Lower lobe of right lung (tissue), 2 donors: ENCODE measurements around the gene ANKS4B. TPM values are rescaled to one million over a fixed set of nuclear protein-coding genes. Genes with fewer than 3 reads are reported as not detected.

Experiments used
- ATAC-seq, 2 donors: fragments of 200-7000 bp; cut with Tn5 transposase; one replicate each; pipeline ENCODE4 v1.9.1; 2020 to 2022; ENCODE audit warnings: mild to moderate bottlenecking in 2 of 2, moderate library complexity in 2 of 2
- DNase-seq: peaks from one replicate; pipeline ENCODE4 v3.0.0-alpha.2; 2020
- H3K27ac ChIP-seq: fragments of 200-600 bp; one replicate; pipeline ENCODE4 v1.8.0; 2022
- H3K27me3 ChIP-seq: fragments of 200-600 bp; one replicate; pipeline ENCODE4 v1.8.0; 2022; ENCODE audit warnings: low read depth
- H3K36me3 ChIP-seq: fragments of 200-600 bp; one replicate; pipeline ENCODE4 v1.8.0; 2022; ENCODE audit warnings: mild to moderate bottlenecking
- H3K4me1 ChIP-seq: fragments of 200-600 bp; one replicate; pipeline ENCODE4 v1.8.0; 2022
- H3K4me3 ChIP-seq: fragments of 200-600 bp; one replicate; pipeline ENCODE4 v1.8.0; 2022; ENCODE audit warnings: mild to moderate bottlenecking
- H3K9me3 ChIP-seq: fragments of 200-600 bp; one replicate; pipeline ENCODE4 v1.8.0; 2022
- intact Hi-C: fragments of 100-400 bp; cut with DNase I; formaldehyde crosslinking; loops from one replicate; pipeline ENCODE4 v1.11.0; 2022
- total RNA-seq: library from RNA; stranded (reverse); fragmentation: NEBNext Ultra II Directional; extraction: Animal tissue kit (Norgen Biotek cat#: 25700); gene quantifications from one replicate; pipeline ENCODE4 v1.2.1, GENCODE V29; 2021
- TF ChIP-seq, protein P1 (sequence below): fragments of 200-600 bp; IDR thresholded peaks from one replicate; pipeline ENCODE4 v1.8.0; 2022; ENCODE audit warnings: antibody characterized with exemption, mild to moderate bottlenecking
- donor health status: DM: no; HTN: yes; CAD: no; lungs with severe emphysema.

The ANKS4B gene
- total RNA-seq, 1 donor from 2014 or later: not detected

DNA sequence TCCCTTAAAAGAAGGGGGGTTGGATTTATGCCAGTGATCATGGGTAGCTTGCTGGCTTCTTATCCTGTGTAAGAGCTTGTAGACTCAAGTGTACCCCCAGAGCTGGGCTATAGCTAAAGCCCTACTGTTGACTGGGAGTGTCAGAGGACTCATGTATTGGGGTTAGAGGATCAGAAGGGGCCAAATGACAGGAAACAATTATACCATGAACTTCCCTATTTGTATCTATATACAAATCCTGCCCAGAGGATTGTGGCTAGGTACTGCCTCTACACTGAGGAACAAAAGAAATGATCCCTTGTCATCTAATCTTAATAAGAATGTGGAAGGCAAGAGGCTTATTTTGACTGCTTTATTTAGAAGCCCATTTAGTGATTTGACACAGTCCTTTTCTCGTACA, 36.4 kb upstream of the ANKS4B start:
- Histone ChIP-seq H3K27me3 (no peaks in the 10 kb centered on the region), H3K27ac (no peak overlapping the region), H3K9me3 (no peaks in the 10 kb centered on the region), H3K36me3 (no peaks in the 10 kb centered on the region), H3K4me3 (no peak overlapping the region), H3K4me1 (no peaks in the 10 kb centered on the region)
- DNase-seq (no peak), ATAC-seq (no peak)
- intact Hi-C loops: no loop called here
- TF ChIP-seq, protein P1, sequence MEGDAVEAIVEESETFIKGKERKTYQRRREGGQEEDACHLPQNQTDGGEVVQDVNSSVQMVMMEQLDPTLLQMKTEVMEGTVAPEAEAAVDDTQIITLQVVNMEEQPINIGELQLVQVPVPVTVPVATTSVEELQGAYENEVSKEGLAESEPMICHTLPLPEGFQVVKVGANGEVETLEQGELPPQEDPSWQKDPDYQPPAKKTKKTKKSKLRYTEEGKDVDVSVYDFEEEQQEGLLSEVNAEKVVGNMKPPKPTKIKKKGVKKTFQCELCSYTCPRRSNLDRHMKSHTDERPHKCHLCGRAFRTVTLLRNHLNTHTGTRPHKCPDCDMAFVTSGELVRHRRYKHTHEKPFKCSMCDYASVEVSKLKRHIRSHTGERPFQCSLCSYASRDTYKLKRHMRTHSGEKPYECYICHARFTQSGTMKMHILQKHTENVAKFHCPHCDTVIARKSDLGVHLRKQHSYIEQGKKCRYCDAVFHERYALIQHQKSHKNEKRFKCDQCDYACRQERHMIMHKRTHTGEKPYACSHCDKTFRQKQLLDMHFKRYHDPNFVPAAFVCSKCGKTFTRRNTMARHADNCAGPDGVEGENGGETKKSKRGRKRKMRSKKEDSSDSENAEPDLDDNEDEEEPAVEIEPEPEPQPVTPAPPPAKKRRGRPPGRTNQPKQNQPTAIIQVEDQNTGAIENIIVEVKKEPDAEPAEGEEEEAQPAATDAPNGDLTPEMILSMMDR: no peak

DNA sequence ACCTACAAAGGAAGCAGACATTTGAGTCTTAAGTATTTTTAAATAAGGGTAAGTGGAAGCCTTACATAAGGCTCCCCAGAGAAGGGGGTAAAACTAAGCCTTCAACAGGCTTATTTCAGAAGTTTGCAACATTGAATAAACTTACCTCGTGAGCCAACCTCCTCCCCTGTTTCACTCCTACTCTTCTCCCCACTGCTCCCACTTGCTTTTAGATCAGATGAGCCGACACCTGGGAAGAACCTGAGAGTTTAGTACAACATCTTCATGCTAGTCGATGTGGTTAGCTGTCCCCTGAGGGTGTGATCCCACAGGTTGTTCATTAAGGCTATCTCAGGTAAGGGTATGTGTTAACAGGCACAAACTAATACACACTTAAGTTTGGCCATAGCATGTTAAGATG, 35.9 kb upstream of the ANKS4B start:
- Histone ChIP-seq H3K36me3 (no peaks in the 10 kb centered on the region), H3K9me3 (no peaks in the 10 kb centered on the region), H3K27ac (no peak overlapping the region), H3K4me3 (no peak overlapping the region), H3K27me3 (no peaks in the 10 kb centered on the region), H3K4me1 (no peaks in the 10 kb centered on the region)
- ATAC-seq (no peak), DNase-seq (no peak)
- intact Hi-C loops: no loop called here
- TF ChIP-seq, protein P1: no peak

DNA sequence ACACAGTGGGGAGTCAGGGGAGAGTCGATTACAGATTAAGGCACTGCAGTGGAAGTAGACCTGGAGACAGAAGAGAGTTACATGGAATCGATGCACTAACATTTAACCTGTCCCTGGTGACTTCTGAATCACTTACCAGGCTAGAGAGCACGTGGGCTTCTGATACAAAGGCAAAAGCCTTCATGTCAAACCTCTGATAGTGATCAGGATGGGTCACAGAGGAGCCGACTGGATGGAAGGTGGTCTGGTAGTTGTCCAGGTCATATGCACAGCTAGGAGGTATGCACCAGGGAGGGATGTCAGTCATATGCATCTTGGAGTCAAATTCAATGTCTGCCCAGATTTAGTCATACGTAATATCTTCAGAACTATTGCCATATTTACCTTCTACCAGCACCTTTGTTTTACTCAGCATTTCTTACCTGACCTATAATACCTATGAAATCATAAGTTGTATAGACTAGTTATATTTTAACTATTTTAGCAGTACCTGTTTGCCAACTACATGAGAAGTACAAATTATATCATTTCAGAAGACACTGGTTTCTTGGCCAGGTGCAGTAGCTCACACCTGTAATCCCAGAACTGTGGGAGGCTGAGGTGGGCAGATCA, 33.8 kb upstream of the ANKS4B start:
- DNase-seq: no peak
- H3K27ac ChIP-seq: no peak overlapping the region
- H3K9me3 ChIP-seq: no peaks in the 10 kb centered on the region
- no peaks in the 10 kb centered on the region for H3K4me1 ChIP-seq
- TF ChIP-seq, protein P1: no peak
- no peak overlapping the region for H3K4me3 ChIP-seq
- no peak for ATAC-seq
- H3K27me3 ChIP-seq: no peaks in the 10 kb centered on the region
- intact Hi-C loops: no loop called here
- no peaks in the 10 kb centered on the region for H3K36me3 ChIP-seq

DNA sequence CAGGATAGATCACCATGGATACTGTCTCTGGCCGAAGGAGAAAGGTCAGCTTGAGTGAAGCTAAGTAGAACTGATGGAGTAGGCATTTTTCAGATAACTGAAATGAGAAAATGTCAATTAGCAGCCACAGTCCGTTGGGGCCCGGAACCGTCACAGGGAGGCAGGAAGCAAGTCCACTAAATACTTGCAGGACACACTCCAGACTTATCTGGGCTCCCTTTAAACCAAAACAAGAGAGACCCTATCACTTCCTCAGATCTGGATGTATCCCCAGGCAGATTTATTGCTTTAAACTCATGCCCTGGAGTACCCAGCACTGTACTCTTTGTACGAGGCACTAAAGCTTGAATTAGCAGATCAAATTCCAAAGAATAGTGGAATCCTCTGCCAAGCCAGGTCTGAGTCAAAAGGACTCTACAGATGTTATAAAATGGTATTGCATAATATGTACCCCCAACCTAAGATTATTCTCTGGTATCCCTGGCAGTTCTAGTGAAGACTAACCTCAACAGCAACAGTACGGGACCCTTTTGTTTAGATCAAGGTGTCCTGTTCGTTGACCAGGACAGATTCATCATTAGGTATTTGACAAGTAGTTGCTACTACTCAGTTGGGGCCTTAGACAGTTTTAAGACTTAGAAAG, 30.2 kb upstream of the ANKS4B start:
- Histone ChIP-seq H3K36me3 (no peaks in the 10 kb centered on the region), H3K27me3 (no peaks in the 10 kb centered on the region), H3K9me3 (no peaks in the 10 kb centered on the region), H3K27ac (no peak overlapping the region), H3K4me3 (no peak overlapping the region), H3K4me1 (no peaks in the 10 kb centered on the region)
- TF ChIP-seq, protein P1: no peak
- DNase-seq (no peak), ATAC-seq (no peak)
- intact Hi-C loops: no loop called here

DNA sequence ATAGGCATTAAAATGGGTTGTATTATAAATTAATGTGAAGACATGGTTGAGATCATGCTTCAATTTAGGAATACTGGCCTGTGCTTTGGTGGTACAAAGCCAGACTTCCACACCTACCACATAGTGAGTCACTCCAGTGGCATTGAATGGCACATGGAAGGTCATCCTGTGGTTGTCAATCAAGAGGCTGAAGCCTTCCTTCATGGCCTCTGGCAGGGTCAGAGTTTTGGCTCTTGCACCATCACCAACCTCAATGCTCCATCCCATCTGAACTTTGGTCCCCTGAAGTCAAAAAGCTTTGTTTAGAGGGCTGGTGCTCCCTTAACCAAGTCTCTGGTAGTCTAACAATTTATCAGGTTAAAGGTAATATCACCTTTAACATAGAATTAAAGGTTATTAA, 28.2 kb upstream of the ANKS4B start:
- H3K36me3 ChIP-seq: no peaks in the 10 kb centered on the region
- TF ChIP-seq, protein P1: no peak
- H3K27ac ChIP-seq: no peak overlapping the region
- H3K4me3 ChIP-seq: no peak overlapping the region
- no peaks in the 10 kb centered on the region for H3K27me3 ChIP-seq
- no peak for ATAC-seq
- H3K4me1 ChIP-seq: no peaks in the 10 kb centered on the region
- DNase-seq: no peak
- intact Hi-C loops: no loop called here
- H3K9me3 ChIP-seq: no peaks in the 10 kb centered on the region
